Kidney epithelial cell (primary cell): ENCODE measurements around the gene SIGLEC14. TPM values are rescaled to one million over a fixed set of nuclear protein-coding genes. Genes with fewer than 3 reads are reported as not detected.

ENCODE experiments used
- DNase-seq: peaks from one replicate; pipeline ENCODE4 v3.0.0-alpha.2; 2010; ENCODE audit warnings: low read depth
- H3K27me3 ChIP-seq: 2 replicates; pipeline ENCODE4 v1.6.0; 2011; ENCODE audit warnings: low read length; ENCODE audit not compliant: control insufficient read depth, insufficient read depth
- H3K36me3 ChIP-seq: 2 replicates; pipeline ENCODE4 v1.5.1; 2011; ENCODE audit warnings: low read length; ENCODE audit not compliant: control insufficient read depth, insufficient read depth
- H3K4me3 ChIP-seq: 2 replicates; pipeline ENCODE4 v1.5.1; 2011; ENCODE audit warnings: low read depth, mild to moderate bottlenecking, control low read depth, low read length
- CTCF ChIP-seq: IDR thresholded peaks from 2 replicates; pipeline ENCODE4 v1.5.1; 2011; ENCODE audit warnings: mild to moderate bottlenecking, moderate library complexity, low read length, control low read depth, inconsistent platforms; ENCODE audit not compliant: insufficient read depth, poor library complexity, severe bottlenecking
- total RNA-seq: library from RNA; depleted of rRNA; stranded (reverse); fragments of >200 nt; gene quantifications from 2 replicates; pipeline ENCODE4 v1.2.3, GENCODE V29; 2015

SIGLEC14 gene
- total RNA-seq, 1 donor from 2014 or later: not detected

DNA sequence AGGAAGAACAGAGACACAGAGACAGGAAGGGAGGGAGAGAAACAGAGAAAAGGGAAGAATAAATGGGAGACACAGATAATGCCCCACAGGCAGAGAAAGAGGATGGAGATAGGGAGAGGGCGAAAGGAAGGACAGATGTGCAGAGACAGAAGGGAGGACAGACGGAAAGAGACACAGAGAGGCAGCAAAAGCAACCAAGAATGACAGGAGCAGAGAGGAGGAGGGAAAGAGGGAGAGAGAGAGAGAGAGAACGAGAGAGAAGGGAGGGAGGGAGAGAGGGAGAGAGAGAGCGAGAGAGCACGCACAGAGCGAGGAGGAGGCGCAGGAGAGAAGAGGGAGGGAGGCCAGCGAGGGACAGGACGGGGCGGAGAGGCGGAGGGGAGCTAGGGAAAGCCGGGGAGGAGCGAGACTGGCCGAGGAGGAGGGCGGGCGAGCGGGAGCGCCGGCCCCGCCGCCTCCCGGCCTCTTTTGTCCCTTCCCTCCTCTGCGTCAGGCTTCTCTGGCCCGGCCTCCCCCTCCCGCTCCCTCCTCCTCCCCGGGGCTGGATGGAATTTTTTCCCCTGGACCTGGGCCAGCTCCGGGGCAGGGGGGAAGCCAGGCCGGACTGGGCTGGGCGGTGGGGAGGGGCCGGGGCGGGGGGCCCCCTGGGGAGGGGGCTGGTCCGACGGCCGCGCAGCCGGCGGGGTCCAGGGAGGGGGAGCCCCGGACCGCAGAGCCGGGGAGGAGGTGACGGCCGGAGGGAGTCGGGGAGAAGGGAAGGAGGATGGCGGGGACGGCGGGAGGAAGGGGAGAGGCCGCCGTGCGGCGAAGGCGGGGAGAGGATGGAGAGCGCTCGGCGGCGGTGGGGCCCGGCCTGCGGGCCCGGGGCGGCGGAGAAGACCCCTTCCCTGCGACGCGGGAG is 42.3 kb upstream of the SIGLEC14 start:
- no peak for TF ChIP-seq CTCF
- peak; percentile 72 for DNase-seq
- Histone ChIP-seq H3K36me3 (no peaks in the 10 kb centered on the region), H3K4me3 (peak overlapping the region; percentile 93), H3K27me3 (no peaks in the 10 kb centered on the region)

DNA sequence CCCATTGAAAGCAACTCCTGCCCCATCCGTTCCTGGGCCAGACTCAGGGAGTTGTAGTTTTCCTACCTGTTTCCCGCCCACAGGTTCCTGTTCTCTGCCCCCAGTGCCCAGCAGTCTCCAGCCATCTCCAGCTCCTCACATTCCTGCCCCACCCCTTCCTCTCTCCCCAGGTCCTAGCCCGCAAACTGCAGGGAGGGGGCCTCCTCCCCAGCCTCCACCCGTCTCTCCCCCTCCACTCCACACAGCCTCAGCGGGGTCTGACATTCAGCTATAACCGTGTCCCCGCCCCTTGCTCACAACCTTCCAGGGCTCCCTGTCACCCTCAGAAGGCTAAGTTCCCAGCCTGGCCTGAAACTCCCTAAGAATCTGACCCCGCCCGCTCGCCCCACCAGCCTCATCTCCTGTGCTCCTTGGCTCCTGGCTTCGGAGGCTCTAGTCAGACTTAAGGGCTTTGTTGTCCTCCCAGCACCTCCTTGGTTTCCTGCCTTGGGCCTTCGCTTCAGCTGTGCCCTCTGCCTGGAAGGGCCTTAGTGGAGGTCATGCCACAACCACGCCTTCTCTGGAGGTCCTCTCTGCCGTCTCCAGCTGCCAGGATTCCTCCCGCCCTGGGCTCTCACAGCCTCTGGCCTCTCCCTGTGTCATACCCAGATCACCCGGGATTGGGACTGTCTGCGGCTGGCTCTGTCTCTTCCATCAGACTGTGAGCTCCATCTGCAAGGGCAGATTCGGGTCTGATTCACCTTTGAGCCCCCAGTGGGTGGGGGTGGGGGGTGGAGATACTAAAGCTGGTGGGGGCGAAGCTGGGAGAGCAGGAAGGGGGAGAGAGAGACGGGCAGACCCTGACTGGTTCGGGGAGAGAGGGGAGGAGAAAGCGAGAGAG is 41.4 kb upstream of the SIGLEC14 start:
- TF ChIP-seq CTCF: no peak
- no peak for DNase-seq
- Histone ChIP-seq H3K4me3 (peak overlapping the region; percentile 93), H3K27me3 (no peaks in the 10 kb centered on the region), H3K36me3 (no peaks in the 10 kb centered on the region)

DNA sequence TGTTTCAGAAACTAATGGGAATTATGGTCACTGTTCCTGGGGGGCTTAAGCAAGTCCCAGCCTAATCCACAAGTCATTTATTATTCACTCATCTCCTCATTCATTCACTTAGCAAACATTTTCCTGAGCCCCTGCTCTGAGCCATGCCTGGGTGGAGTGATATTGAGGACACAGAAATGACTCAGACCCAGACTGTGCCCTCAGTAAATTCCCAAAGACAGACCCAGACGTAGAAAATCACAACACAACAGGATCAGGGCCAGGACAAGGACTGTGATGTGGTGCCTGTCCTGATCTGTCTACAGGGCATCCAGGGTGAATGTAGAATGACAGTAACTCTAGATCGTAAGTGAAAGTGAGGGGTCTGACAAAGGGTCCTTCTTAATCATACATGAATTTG is 39.5 kb upstream of the SIGLEC14 start:
- H3K4me3 ChIP-seq: no peak overlapping the region
- no peak for DNase-seq
- TF ChIP-seq CTCF: no peak
- no peaks in the 10 kb centered on the region for H3K36me3 ChIP-seq
- no peaks in the 10 kb centered on the region for H3K27me3 ChIP-seq

- Histone ChIP-seq H3K36me3 (no peaks in the 10 kb centered on the region), H3K27me3 (no peaks in the 10 kb centered on the region), H3K4me3 (no peak overlapping the region)
- no peak for DNase-seq
- no peak for TF ChIP-seq CTCF
Observed at GRCh38 chr19:51681286-51681941, 34.8 kb upstream of the SIGLEC14 start.

DNA sequence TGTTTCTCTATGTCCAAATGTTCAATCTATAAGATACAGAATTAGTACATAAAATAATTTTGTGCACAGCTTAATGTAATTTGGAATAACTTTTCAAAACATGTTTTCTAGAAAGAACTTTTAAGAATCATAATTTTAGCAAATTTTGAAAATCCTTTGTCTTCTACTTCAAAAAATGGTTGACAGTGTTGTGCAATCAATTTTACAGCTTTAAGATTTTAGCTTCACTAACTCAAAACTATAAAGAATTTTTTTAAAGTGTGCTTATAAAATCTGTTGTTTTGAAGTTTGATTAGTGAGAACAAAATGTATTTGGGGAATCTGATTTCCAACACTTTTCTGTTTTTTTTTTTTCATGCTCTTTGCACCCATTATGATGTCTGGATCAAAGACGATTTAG is 33.8 kb upstream of the SIGLEC14 start:
- no peak overlapping the region for H3K4me3 ChIP-seq

More for the DNA sequence above, 33.8 kb upstream of the SIGLEC14 start:
- TF ChIP-seq CTCF: no peak
- DNase-seq: no peak
- no peaks in the 10 kb centered on the region for H3K27me3 ChIP-seq
- H3K36me3 ChIP-seq: no peaks in the 10 kb centered on the region
